Adipose tissue (tissue), 3 donors: ENCODE measurements around the gene ABCA4. TPM values are rescaled to one million over a fixed set of nuclear protein-coding genes. Genes with fewer than 3 reads are reported as not detected.

ENCODE experiments used
- H3K27ac ChIP-seq: one replicate; pipeline ENCODE4 v1.5.1; 2013; ENCODE audit warnings: low read depth, low read length
- WGBS, 3 donors: extraction: QIAGEN DNeasy Blood & Tissue Kit; methylation state at CpG; one replicate each; pipeline ENCODE4 v1.1.7; 2013; 5-methylcytosine and 5-hydroxymethylcytosine counted together
- polyA plus RNA-seq, 3 donors: library from polyadenylated mRNA; stranded (reverse); fragments of 200-250 nt; gene quantifications; one replicate each; pipeline ENCODE4 v1.2.3, GENCODE V29; 2013
- donor health status: healthy with polysubstance abuse.
- donor health status: Bipolar disorder and iron deficiency.
- donor health status: healthy.

Gene ABCA4
- polyA plus RNA-seq, 3 donors: 0.15 to 0.67 (median 0.36) TPM

DNA sequence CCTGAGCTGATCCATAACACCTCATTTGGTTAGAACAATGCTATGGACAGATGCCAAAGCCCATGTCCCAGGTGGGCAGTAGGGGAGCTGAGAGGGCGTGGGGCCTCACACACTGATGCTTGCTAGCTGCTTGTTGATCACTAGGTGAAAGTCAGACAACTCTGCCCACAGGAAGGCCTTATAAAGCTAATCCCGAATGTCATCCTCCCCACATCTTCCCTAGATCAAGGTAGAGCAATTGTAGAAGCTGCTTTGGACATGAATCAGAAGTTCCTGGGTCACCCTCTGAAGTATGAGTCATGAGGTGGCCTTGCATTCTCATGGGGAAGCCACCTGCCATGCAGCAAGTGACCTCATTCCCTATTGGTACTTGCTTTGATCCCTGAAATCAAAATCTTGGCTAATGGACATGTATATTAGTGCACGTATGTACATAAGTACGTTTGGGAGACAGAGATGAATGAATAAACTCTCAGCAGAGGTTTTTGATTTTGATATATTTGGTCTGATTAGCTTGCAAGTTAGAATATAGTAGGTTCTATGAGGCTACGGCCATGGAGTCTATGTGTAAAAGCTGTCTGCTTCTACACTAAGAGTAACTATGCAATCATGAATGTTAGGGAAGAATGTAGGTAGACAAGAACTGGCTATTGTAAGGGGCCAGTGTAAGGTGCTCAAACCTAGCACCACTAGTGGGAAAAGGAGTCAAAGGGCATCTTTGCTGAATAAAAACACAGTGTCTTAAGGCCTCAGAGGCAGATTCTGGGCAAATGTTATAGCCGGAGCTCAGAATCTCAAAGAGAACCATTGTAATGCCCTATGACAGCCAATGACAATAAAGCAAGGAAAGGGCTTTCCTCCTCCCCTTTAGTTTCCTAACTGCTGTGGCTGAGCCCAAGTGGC, 52.6 kb downstream of the ABCA4 start:
- H3K27ac ChIP-seq: no peak overlapping the region
- 71 to 81% (median 73%) methylated on average over 6 of the region's 6 CpGs for WGBS, 3 donors

GRCh38 chr1:94067196-94067595, 53.8 kb downstream of the ABCA4 start:
- WGBS, 3 donors: 77 to 87% (median 81%) methylated on average over 3 of the region's 3 CpGs
- H3K27ac ChIP-seq: no peak overlapping the region

- WGBS, 3 donors: 20 to 25% (median 24%) methylated on average over 5 of the region's 5 CpGs
- no peak overlapping the region for H3K27ac ChIP-seq
Observed at GRCh38 chr1:94063379-94063778, 57.6 kb downstream of the ABCA4 start.

DNA sequence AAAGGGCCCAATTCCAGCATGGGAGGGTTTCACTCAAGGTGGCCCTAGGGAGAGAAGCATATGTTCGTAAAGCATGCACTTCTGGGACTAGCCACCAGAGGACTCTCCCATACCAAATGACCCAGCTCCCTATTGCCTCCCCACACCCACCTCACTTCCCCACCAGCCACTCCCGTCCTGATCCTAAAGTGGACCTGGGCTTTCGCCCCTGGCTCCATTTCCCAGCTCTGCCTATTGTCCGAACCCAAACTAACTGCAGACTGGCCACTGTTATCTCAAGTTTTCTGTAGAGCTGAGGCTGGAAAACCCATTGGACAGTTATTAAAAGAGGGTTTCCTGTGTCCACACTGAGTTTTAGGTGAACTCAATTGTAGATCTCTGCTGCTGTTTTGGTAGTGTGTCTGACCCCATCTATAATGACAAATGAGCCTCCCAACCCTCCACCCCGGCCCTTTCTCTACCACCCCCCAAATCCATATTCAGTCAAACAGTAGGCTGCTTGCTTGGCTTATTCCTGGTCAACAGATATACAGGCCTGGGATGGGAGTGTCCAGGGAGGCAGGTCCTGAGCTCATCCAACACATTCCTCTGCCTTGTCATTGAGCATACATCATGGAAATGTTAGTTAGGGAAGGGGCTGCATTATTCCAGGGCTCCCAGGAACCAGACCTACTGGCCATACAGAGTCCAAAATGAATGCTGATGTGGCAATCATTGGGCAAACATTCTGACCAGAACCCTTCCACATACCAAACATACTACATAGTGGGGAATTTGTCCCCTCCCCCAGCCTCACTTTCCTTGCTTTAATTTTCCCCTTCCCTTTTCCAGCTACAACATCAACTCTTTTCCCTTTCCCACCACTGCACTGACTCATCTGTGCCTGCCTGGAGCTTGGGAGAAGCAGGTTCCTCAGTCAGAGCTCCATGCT, 59.2 kb downstream of the ABCA4 start:
- no peak overlapping the region for H3K27ac ChIP-seq
- 15 to 34% (median 26%) methylated on average over 5 of the region's 5 CpGs for WGBS, 3 donors

GRCh38 chr1:94060720-94061119, 60.2 kb downstream of the ABCA4 start:
- WGBS, 3 donors: 70 to 77% (median 70%) methylated on average over 2 of the region's 2 CpGs

GRCh38 chr1:94058766-94059165, 62.2 kb downstream of the ABCA4 start:
- WGBS, 3 donors: 66 to 81% (median 73%) methylated on average over 3 of the region's 3 CpGs
- H3K27ac ChIP-seq: no peak overlapping the region

More at GRCh38 chr1:94060720-94061119, 60.2 kb downstream of the ABCA4 start:
- no peak overlapping the region for H3K27ac ChIP-seq

GRCh38 chr1:94056996-94057395, 64.0 kb downstream of the ABCA4 start:
- H3K27ac ChIP-seq: no peak overlapping the region
- 58 to 86% (median 86%) methylated on average over 2 of the region's 2 CpGs for WGBS, 3 donors

DNA sequence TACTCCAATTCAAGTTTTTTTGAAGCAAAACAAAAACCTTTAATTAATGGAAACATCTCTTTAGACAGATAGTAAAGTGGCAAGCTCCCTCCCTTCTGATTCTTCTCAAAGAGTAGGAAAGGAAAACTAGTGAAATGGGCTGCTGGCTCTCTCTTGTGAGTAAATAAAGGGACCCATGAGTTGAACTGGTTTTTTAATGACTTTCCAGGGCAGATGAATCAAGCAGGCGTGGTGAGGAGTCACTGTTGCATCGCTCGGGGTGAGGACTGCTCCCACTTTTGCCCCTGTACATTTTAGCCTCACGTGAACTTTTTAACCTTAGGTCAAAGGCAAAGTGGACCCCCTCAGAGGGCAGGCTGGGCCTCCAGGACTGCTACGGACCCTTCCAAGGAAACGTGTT, 64.8 kb downstream of the ABCA4 start:
- no peak overlapping the region for H3K27ac ChIP-seq
- 81 to 96% (median 93%) methylated on average over 6 of the region's 6 CpGs for WGBS, 3 donors

GRCh38 chr1:94055459-94056122, 65.4 kb downstream of the ABCA4 start:
- WGBS, 3 donors: 83 to 85% (median 83%) methylated on average over 5 of the region's 5 CpGs
- no peak overlapping the region for H3K27ac ChIP-seq

GRCh38 chr1:94050675-94051074, 70.3 kb downstream of the ABCA4 start:
- 81 to 89% (median 82%) methylated on average over 1 of the region's 1 CpG for WGBS, 3 donors
- no peak overlapping the region for H3K27ac ChIP-seq

- 57 to 85% (median 60%) methylated on average over 1 of the region's 1 CpG for WGBS, 3 donors
- no peak overlapping the region for H3K27ac ChIP-seq
Observed at GRCh38 chr1:94050254-94050653, 70.7 kb downstream of the ABCA4 start.

DNA sequence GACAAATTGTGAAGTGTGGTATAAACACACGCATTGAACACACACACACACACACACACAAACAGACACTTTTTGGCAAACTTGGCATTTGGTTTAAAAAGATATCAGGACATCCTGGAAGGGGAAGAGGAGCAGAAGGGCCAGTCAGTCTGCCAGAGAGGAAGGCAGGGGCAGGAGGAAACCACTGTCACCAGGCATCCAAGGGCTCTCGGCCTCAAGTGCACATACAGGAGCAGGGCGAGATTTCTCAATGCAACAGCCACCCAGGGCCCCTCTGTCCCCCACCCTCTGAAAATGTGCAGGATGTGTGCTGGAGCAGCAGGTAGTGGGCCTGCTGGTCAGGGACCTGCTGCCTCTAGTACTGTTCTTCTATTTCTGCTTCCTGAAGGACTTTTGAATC, 71.2 kb downstream of the ABCA4 start:
- H3K27ac ChIP-seq: no peak overlapping the region
- WGBS, 3 donors: 47 to 88% (median 55%) methylated on average over 3 of the region's 3 CpGs

- WGBS, 3 donors: 59 to 72% (median 63%) methylated on average over 11 of the region's 11 CpGs
- H3K27ac ChIP-seq: no peak overlapping the region
Observed at GRCh38 chr1:94048413-94049164, 72.4 kb downstream of the ABCA4 start.

DNA sequence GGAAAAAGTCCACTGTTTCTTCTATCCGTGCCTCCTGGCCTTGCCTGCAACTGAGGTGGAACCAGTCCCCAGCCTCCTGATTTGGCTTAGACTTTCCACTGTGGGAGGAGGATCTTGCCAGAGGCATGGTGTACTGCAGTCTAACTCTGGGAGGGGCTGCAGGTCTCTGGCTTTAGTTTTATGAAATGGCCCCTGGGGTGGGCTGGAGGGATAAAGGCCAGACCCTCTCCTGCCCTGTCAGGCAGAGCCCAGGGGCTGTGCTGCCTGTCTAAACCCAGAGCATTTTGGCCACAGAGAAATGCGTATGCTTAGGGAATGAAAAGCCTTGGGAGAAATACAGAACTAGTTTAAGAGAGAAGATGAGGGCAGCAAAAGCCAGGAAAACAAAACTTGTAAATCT, 73.0 kb downstream of the ABCA4 start:
- H3K27ac ChIP-seq: no peak overlapping the region
- WGBS, 3 donors: 48 to 80% (median 63%) methylated on average over 2 of the region's 2 CpGs

DNA sequence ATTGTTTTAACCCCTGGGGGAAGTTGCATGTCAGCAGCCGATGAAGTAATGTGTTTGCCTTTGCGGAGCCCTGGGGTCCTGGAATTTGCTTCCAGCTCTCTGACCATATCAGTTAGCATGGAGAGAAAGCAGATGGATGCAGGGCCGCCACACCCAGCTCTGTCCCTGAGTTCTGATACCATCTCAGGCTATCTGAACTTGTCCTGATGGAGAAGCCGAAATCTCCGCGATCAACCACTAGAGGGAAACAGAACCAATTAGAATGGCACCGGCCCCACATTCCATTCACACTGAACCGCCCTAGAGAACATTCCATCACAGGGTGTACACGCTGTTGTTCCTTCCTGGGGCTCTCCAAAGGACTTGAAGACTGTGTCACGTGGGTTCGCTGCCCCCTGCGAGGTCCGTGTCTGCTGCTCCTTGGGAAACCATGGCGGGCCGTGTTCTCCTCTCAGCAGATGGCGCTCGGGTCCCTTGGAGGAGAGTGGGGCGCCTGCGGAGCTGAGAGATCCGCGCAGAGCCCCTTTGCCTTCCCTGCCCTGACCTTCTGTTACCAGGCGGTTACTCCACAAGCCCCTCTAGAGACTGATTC, 75.4 kb downstream of the ABCA4 start:
- WGBS, 3 donors: 7 to 18% (median 17%) methylated on average over 22 of the region's 22 CpGs

GRCh38 chr1:94044891-94045290, 76.1 kb downstream of the ABCA4 start:
- WGBS, 3 donors: 68 to 88% (median 84%) methylated on average over 9 of the region's 9 CpGs
- H3K27ac ChIP-seq: no peak overlapping the region

More for the DNA sequence above, 75.4 kb downstream of the ABCA4 start:
- no peak overlapping the region for H3K27ac ChIP-seq

GRCh38 chr1:94044290-94044790, 76.6 kb downstream of the ABCA4 start:
- WGBS, 3 donors: 25 to 43% (median 27%) methylated on average over 9 of the region's 9 CpGs
- H3K27ac ChIP-seq: no peak overlapping the region
